SHP77 (cell line): ENCODE measurements around the gene AFF1.
A peak's percentile ranks its signal among the peaks of the same experiment; 100 is the strongest.
"Not testable (repeated sequence)": the region's sequence is repeated elsewhere in the genome, so short reads cannot be mapped to it uniquely, and the experiment has no call there.

Experiments used
- DNase-seq, 2 experiments: peaks; one replicate each; lab custom pipeline; 2025; lab: John Stamatoyannopoulos, UW

AFF1 gene

GRCh38 chr4:87035881-87036509 is 101.2 kb downstream of the AFF1 start:
- DNase-seq, result no peak

- no peak for DNase-seq
Observed at GRCh38 chr4:87036713-87037112, 101.9 kb downstream of the AFF1 start.

DNA sequence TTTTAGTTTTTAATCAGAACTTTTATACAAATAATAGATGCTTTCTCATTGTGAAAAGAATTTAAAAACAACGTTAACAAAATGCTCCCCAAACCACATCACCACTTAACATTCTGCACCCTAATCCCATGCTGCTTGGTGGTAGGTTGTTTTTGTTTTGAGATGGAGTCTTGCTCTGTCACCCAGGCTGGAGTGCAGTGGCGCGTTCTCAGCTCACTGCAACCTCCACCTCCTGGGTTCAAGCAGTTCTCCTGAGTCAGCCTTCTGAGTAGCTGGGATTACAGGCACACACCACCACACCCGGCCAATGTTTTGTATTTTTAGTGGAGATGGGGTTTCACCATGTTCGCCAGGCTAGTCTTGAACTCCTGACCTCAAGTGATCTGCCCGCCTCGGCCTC is 102.4 kb downstream of the AFF1 start:
- not testable (repeated sequence) for DNase-seq

- DNase-seq, result no peak
Observed at GRCh38 chr4:87037671-87038334, 103.0 kb downstream of the AFF1 start.

- peak; percentile 82 to 88 for DNase-seq
Observed at GRCh38 chr4:87038837-87039615, 104.2 kb downstream of the AFF1 start.

GRCh38 chr4:87041141-87041540 is 106.3 kb downstream of the AFF1 start:
- DNase-seq, result no peak

GRCh38 chr4:87042221-87042620 is 107.4 kb downstream of the AFF1 start:
- no peak for DNase-seq

DNA sequence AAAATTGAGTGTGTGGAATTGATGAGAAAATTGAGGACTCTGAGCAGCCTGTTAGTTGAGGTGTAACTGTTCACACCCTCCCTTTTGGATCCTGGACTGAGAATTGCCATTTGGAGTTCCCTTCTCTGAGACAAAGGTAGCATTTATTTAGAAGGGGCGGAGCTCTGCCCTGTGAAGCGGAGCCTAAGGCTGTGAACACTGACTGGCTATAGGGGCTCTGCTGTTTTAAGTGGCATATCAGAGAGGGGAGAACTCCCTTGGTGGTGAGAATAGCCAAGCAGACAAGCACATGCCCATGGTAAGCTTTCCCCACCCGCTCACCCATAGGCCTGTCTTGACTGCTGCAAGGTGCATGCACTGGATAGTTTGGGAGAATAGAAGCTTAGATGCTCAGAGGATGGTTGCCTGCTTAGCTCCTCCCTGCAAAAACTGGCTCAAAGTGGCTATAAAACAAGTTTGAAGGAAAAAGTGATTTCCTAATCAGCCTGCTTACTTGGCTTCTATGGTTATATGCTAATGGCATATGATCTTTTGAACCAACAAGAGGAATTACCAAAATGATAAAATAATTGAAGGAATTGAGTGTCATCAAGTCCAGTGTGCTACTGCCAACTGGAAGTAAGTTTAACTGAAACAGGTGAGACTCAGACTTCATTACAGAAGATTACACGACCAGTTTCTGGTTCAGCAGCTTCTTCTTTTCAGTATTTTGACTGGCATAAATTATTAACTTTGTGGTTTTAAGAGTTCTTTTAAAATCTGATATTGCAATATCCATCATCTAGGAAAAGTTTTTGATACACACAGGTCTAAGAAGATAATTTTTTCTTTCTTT is 108.4 kb downstream of the AFF1 start:
- no peak for DNase-seq

DNA sequence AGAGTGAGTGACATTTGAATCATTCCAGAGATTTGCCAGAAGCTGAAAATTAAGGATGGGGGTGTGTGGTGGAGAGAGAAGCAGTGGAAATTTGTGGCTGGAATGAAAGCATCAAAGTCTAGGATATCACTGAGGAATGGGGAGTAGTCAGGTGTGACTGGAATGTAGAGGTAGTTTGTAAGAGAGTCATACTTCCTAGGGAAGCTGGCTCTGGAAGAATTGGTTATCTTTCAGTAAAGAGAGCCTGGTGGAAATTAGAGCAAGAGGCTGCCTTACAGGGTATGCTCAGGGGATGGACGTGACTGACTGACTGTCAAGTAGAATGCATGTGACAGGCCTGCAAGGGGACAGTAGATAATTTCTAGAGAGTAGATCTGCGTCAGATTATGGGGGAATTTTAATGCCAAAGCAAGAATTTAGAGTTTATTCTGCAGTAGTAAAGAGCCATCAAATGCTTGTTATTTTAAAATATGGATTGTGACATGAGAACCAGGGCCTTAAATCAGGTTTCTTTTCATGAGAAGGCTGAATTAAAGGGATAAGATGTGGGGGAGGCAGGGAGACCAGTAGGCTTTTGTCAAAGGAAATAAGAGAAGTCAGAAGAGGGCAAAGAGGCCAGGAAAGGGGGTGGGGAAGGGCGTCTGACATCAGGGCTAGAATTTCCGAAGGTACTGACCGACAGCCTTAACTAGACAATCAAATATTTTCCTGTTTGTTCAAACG is 109.9 kb downstream of the AFF1 start:
- DNase-seq, result no peak

- no peak for DNase-seq
Observed at GRCh38 chr4:87045234-87045558, 110.4 kb downstream of the AFF1 start.

- no peak for DNase-seq
Observed at GRCh38 chr4:87045659-87046058, 110.8 kb downstream of the AFF1 start.

DNA sequence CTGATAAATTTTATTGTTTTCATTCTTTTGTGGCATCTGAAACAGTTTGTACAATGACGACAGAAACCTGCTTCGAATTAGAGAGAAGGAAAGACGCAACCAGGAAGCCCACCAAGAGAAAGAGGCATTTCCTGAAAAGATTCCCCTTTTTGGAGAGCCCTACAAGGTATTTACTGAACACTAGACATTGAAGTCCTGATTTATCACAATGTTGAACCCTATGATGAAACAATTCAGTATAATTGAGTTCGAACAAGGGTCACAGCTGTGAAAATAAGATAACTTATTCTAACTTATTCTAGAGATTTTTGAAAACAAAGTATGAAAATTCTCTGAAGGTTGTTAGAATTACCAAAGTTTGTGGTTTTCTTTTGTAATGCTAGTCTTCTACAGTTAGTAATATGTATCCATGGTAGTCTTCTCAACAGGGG is 111.3 kb downstream of the AFF1 start:
- no peak for DNase-seq

GRCh38 chr4:87047281-87047798 is 112.5 kb downstream of the AFF1 start:
- DNase-seq, result no peak

DNA sequence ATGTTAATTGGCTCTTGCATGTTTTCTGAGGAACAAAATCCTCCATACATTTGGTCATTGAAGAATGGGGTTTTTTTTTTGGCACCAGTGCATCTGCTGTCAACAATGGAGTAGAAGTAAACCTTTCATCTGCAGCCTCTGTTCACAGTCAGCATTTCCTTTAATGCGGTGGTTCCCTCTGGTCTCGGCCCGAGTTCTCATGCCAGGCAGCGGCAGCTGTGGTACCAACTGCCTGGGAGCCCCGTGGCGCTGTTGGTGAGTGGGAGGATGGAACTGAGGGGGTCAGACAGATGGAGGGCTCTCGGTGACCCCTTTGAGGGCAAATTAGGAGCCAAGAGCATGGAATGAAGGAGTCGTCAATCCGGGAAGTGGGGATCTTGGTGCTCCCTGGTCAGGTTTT is 114.7 kb downstream of the AFF1 start:
- DNase-seq, result no peak

DNA sequence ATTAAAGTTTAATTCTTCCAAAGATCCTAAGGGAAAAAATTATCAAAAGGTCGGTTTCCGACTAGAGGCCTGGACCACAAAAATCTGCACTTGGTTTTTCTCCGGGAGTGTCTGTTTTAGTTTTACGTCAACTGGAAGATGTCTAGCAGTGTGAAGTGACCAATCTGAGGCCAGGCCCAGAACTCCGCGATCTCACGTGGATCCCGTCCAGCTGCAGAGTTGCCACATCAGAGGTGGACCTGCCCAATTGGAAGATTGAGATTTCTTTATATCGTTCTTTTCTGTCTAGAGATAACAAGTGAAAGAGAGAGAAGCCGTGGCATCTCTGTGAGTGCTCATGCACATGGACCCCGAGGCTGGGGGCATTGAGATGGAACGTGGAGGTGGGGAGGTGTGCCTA is 115.8 kb downstream of the AFF1 start:
- no peak for DNase-seq

DNA sequence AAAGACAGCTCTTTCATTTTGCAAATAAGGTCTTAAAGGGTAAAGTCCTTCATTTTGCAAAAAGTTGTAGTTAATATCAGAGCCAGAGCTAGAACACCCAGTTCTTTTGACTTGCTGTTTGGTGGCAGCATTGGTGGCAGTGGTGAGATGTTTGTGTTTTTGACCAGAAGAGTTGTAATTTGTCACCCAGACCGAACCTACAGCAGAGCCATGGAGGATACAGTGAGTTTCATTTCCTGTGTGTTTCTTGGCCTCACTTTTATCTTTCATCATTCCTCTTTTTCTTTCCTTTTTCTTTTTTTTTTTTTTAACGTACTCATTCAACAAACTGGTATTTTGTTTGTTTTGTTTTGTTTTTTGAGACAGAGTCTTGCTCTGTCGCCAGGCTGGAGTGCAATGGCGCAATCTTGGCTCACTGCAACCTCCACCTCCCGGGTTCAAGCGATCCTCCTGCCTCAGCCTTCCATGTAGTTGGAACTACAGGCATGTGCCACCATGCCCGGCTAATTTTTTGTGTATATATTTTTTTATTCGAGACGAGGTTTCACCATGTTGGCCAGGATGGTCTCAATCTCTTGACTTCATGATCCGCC is 116.4 kb downstream of the AFF1 start:
- no peak for DNase-seq

- DNase-seq, result no peak
Observed at GRCh38 chr4:87052615-87053014, 117.8 kb downstream of the AFF1 start.

GRCh38 chr4:87053176-87053658 is 118.4 kb downstream of the AFF1 start:
- no peak for DNase-seq

DNA sequence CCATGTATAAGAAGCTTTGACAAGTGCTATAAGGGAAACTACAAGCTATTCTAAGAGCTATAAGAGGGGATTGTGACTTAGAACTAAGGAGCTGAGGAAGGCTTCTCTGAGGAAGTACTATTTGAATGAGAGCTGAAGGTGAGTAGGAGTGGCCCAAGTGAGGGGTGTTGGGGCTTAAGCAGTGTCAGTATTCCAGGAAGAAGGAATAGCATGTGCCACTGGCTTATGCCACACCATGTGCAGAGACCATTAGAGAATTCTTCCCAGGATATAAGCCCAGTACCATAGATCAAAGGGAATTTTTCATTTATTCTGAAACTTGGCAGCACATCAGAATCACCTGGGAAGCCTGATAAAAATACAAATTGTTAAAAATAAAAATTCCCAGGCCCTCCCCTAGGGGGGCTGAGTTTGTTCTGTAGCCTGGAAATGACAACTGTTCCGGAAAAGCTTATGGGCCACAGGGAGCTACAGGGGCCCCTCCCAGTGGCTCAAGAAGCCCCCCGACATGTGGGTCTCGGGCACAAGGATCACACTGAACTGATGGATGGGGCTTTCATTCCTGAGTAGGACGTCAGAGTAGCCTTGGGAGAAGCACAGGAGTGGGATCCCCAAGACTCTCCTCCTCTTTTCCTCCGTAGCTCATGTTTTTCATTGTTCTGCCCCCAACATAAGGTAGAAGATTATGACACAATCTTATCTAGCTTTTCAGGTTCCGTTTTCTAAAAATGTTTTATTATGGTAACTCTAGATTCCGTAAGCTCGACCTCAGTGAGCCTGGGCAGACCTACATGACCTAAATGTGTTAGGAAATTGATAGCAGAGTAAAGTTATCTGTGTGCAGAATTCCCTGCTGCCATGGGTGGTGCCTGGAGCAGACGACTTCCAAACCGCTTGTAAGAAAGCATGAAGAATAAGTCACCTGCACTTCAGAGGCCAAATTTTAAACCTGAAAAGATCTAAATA is 119.3 kb downstream of the AFF1 start:
- no peak for DNase-seq

- DNase-seq, result no peak
Observed at GRCh38 chr4:87054900-87055299, 120.1 kb downstream of the AFF1 start.
